Stimulated activated CD4-positive, alpha-beta T cell treated with anti-CD3 and anti-CD28 coated beads, Interleukin-2, amount 100 ng/mL, for 24 hours (primary cell): ENCODE measurements around the gene SIGLEC11.

Source experiments
- DNase-seq, 2 donors: peaks; one replicate each; pipeline ENCODE4 v3.0.0-alpha.2; 2020

SIGLEC11 gene

GRCh38 chr19:49924004-49924880 lies 36.7 kb downstream of the SIGLEC11 start:
- DNase-seq = no peak

GRCh38 chr19:49923055-49924003 lies 37.6 kb downstream of the SIGLEC11 start:
- DNase-seq = no peak

- DNase-seq = no peak
Measured at GRCh38 chr19:49921871-49922795, 38.8 kb downstream of the SIGLEC11 start.

- no peak for DNase-seq
Measured at GRCh38 chr19:49920624-49921363, 40.2 kb downstream of the SIGLEC11 start.

- DNase-seq = no peak
Measured at GRCh38 chr19:49918089-49918488, 42.9 kb downstream of the SIGLEC11 start.

GRCh38 chr19:49916839-49917733 lies 43.9 kb downstream of the SIGLEC11 start:
- DNase-seq = no peak

- DNase-seq = no peak
Measured at GRCh38 chr19:49915271-49915670, 45.7 kb downstream of the SIGLEC11 start.

GRCh38 chr19:49913720-49914119 lies 47.3 kb downstream of the SIGLEC11 start:
- no peak for DNase-seq

- DNase-seq = no peak
Measured at GRCh38 chr19:49912965-49913685, 47.8 kb downstream of the SIGLEC11 start.

- peak in 1 of 2 donors; percentile 35 for DNase-seq
Measured at GRCh38 chr19:49911381-49912145, 49.4 kb downstream of the SIGLEC11 start.

- DNase-seq = no peak
Measured at GRCh38 chr19:49910179-49910578, 50.8 kb downstream of the SIGLEC11 start.

GRCh38 chr19:49908480-49909420 lies 52.2 kb downstream of the SIGLEC11 start:
- no peak for DNase-seq

GRCh38 chr19:49907745-49908446 lies 53.1 kb downstream of the SIGLEC11 start:
- DNase-seq = no peak

GRCh38 chr19:49906879-49907564 lies 54.0 kb downstream of the SIGLEC11 start:
- no peak for DNase-seq

GRCh38 chr19:49904136-49904535 lies 56.8 kb downstream of the SIGLEC11 start:
- DNase-seq = no peak
